IMR-90 (cell line): ENCODE measurements around the gene TANGO6. TPM values are rescaled to one million over a fixed set of nuclear protein-coding genes. Genes with fewer than 3 reads are reported as not detected.

Source experiments
- ATAC-seq: fragments of 200-7000 bp; cut with Tn5 transposase; 2 replicates; pipeline ENCODE4 v1.9.1; 2020; ENCODE audit warnings: low read depth, mild to moderate bottlenecking, moderate library complexity
- BruUV-seq: library from RNA; stranded (reverse); fragments of 400-500 nt; replicated peaks from 2 replicates; lab custom pipeline; 2021; lab: Mats Ljungman, UMichigan
- CTCF ChIA-PET: fragments of 300-600 bp; formaldehyde crosslinking; extraction: SDS; loops from one replicate; lab custom pipeline; 2021; ENCODE audit warnings: antibody characterized with exemption; lab: Yijun Ruan, JAX
- POLR2A ChIA-PET: fragments of 300-600 bp; sonication (Branson Sonifier 250); formaldehyde crosslinking; loops from one replicate; lab custom pipeline; 2022; ENCODE audit warnings: antibody characterized with exemption; ENCODE audit not compliant: unreplicated experiment; lab: Charles Lee
- DNase-seq: peaks from one replicate; pipeline ENCODE4 v3.0.0; 2013
- H2AFZ ChIP-seq: replicated peaks from 2 replicates; pipeline ENCODE3; 2013; ENCODE audit warnings: low read length, mild to moderate bottlenecking; ENCODE audit not compliant: poor library complexity
- H2AK5ac ChIP-seq: 2 replicates; pipeline ENCODE4 v1.6.1; 2013; ENCODE audit warnings: low read depth, low read length, inconsistent platforms
- H2AK9ac ChIP-seq: replicated peaks from 2 replicates; pipeline ENCODE3; 2013; ENCODE audit warnings: mild to moderate bottlenecking, low read depth, low read length, moderate library complexity; ENCODE audit not compliant: poor library complexity
- H2BK120ac ChIP-seq: 2 replicates; pipeline ENCODE4 v1.6.1; 2013; ENCODE audit warnings: low read depth, low read length, inconsistent platforms
- H2BK15ac ChIP-seq: 3 replicates; pipeline ENCODE4 v1.6.1; 2013; ENCODE audit warnings: low read depth, low read length, inconsistent platforms
- H2BK20ac ChIP-seq: 2 replicates; pipeline ENCODE4 v1.6.1; 2013; ENCODE audit warnings: low read depth, mild to moderate bottlenecking, inconsistent platforms, low read length, moderate library complexity
- H2BK5ac ChIP-seq: 2 replicates; pipeline ENCODE4 v1.6.1; 2013; ENCODE audit warnings: mild to moderate bottlenecking, low read depth, low read length, inconsistent platforms; ENCODE audit not compliant: poor library complexity, severe bottlenecking
- H3K14ac ChIP-seq: replicated peaks from 2 replicates; pipeline ENCODE4 v1.6.1; 2013; ENCODE audit warnings: low read depth, low read length, inconsistent platforms
- H3K18ac ChIP-seq: 2 replicates; pipeline ENCODE4 v1.6.1; 2013; ENCODE audit warnings: low read depth, low read length, control low read depth
- H3K23ac ChIP-seq: 2 replicates; pipeline ENCODE4 v1.6.1; 2013; ENCODE audit warnings: low read depth, low read length, inconsistent platforms
- H3K27ac ChIP-seq: 2 replicates; pipeline ENCODE4 v1.5.1; 2013; ENCODE audit warnings: mild to moderate bottlenecking, control low read depth, low read length; ENCODE audit not compliant: insufficient read depth
- H3K27me3 ChIP-seq: 2 replicates; pipeline ENCODE4 v1.6.1; 2013; ENCODE audit warnings: low read length; ENCODE audit not compliant: control insufficient read depth, insufficient read depth
- H3K36me3 ChIP-seq: 2 replicates; pipeline ENCODE4 v1.6.1; 2013; ENCODE audit warnings: low read length, mixed read lengths; ENCODE audit not compliant: control insufficient read depth, insufficient read depth
- H3K4ac ChIP-seq: 2 replicates; pipeline ENCODE4 v1.6.1; 2013; ENCODE audit warnings: low read depth, low read length, inconsistent platforms
- H3K4me1 ChIP-seq: 2 replicates; pipeline ENCODE4 v1.6.1; 2013; ENCODE audit warnings: low read length, mixed read lengths; ENCODE audit not compliant: control insufficient read depth, insufficient read depth
- H3K4me2 ChIP-seq: 2 replicates; pipeline ENCODE4 v1.6.1; 2013; ENCODE audit warnings: low read depth, mild to moderate bottlenecking, control low read depth, low read length, moderate library complexity
- H3K4me3 ChIP-seq: 2 replicates; pipeline ENCODE4 v1.5.1; 2013; ENCODE audit warnings: low read depth, mild to moderate bottlenecking, control low read depth, low read length, moderate library complexity; ENCODE audit not compliant: insufficient read depth
- H3K56ac ChIP-seq: 2 replicates; pipeline ENCODE4 v1.6.1; 2013; ENCODE audit warnings: low read length, inconsistent platforms; ENCODE audit not compliant: insufficient read depth; ENCODE audit errors: extremely low read depth
- H3K79me1 ChIP-seq, 2 experiments: 2 replicates each; pipeline ENCODE4 v1.6.1; 2013; ENCODE audit warnings: low read length in 2 of 2, inconsistent platforms in 1 of 2, low read depth in 1 of 2
- H3K9ac ChIP-seq: 2 replicates; pipeline ENCODE4 v1.6.1; 2013; ENCODE audit warnings: low read depth, low read length, control low read depth
- H3K9me1 ChIP-seq: 2 replicates; pipeline ENCODE4 v1.6.1; 2013; ENCODE audit warnings: low read length, inconsistent platforms; ENCODE audit not compliant: insufficient read depth
- H3K9me3 ChIP-seq: 2 replicates; pipeline ENCODE4 v1.6.1; 2013; ENCODE audit warnings: low read length; ENCODE audit not compliant: control insufficient read depth, insufficient read depth
- H4K20me1 ChIP-seq: 2 replicates; pipeline ENCODE4 v1.6.1; 2013; ENCODE audit warnings: low read length, inconsistent platforms; ENCODE audit not compliant: insufficient read depth
- H4K5ac ChIP-seq: 2 replicates; pipeline ENCODE4 v1.6.1; 2013; ENCODE audit warnings: mild to moderate bottlenecking, low read depth, low read length, control low read depth
- H4K8ac ChIP-seq, 2 experiments: 2 replicates each; pipeline ENCODE4 v1.6.1; 2013; ENCODE audit warnings: low read depth in 2 of 2, low read length in 2 of 2, control low read depth in 1 of 2, inconsistent platforms in 1 of 2
- H4K91ac ChIP-seq: 2 replicates; pipeline ENCODE4 v1.6.1; 2013; ENCODE audit warnings: low read depth, low read length, inconsistent platforms; ENCODE audit not compliant: insufficient read depth
- BHLHE40 ChIP-seq: fragments of 150-350 bp; IDR thresholded peaks from 2 replicates; pipeline ENCODE4 v1.6.1; 2016; ENCODE audit warnings: mild to moderate bottlenecking, low read depth, low read length
- CEBPB ChIP-seq: IDR thresholded peaks from 2 replicates; pipeline ENCODE4 v1.6.1; 2012; ENCODE audit warnings: low read depth, low read length, improper control_type of control experiment
- CHD1 ChIP-seq: IDR thresholded peaks from 2 replicates; pipeline ENCODE4 v1.6.1; 2012; ENCODE audit warnings: low read depth, low read length, improper control_type of control experiment
- FOS ChIP-seq: fragments of 150-350 bp; IDR thresholded peaks from 2 replicates; pipeline ENCODE4 v1.6.1; 2016; ENCODE audit warnings: low read depth, low read length
- MAFK ChIP-seq: IDR thresholded peaks from 2 replicates; pipeline ENCODE4 v1.6.1; 2012; ENCODE audit warnings: low read depth, low read length, improper control_type of control experiment
- MAZ ChIP-seq: IDR thresholded peaks from 2 replicates; pipeline ENCODE4 v1.6.1; 2012; ENCODE audit warnings: low read depth, mild to moderate bottlenecking, low read length, improper control_type of control experiment, moderate library complexity, borderline replicate concordance
- MXI1 ChIP-seq: IDR thresholded peaks from 2 replicates; pipeline ENCODE4 v1.6.1; 2012; ENCODE audit warnings: low read depth, mild to moderate bottlenecking, low read length, moderate library complexity, borderline replicate concordance
- NFE2L2 ChIP-seq: fragments of 150-350 bp; IDR thresholded peaks from 2 replicates; pipeline ENCODE4 v1.6.1; 2016; ENCODE audit warnings: low read depth, mild to moderate bottlenecking, low read length
- POLR2A ChIP-seq: IDR thresholded peaks from 2 replicates; pipeline ENCODE4 v1.6.1; 2012; ENCODE audit warnings: mild to moderate bottlenecking, low read depth, low read length
- RAD21 ChIP-seq: IDR thresholded peaks from 2 replicates; pipeline ENCODE4 v1.6.1; 2012; ENCODE audit warnings: low read length, improper control_type of control experiment
- RCOR1 ChIP-seq: IDR thresholded peaks from 2 replicates; pipeline ENCODE4 v1.6.1; 2012; ENCODE audit warnings: mild to moderate bottlenecking, low read length, improper control_type of control experiment; ENCODE audit not compliant: insufficient replicate concordance
- RFX5 ChIP-seq: IDR thresholded peaks from 2 replicates; pipeline ENCODE4 v1.8.0; 2012; ENCODE audit warnings: low read depth, mild to moderate bottlenecking, low read length, moderate library complexity
- SMC3 ChIP-seq: fragments of 150-350 bp; IDR thresholded peaks from 2 replicates; pipeline ENCODE4 v1.6.1; 2016; ENCODE audit warnings: low read depth, mild to moderate bottlenecking, antibody characterized with exemption, low read length, moderate library complexity
- WGBS, 2 experiments: methylation state at CpG; one replicate each; pipeline versions ENCODE4 v1.1.5 to v1.1.7; 2013; ENCODE audit warnings: missing lambda C conversion rate in 2 of 2; ENCODE audit not compliant: insufficient read length in 1 of 2; ENCODE audit errors: extremely low coverage in 2 of 2; 5-methylcytosine and 5-hydroxymethylcytosine counted together
- dilution Hi-C: fragments of 300-500 bp; cut with HindIII; formaldehyde crosslinking; loops from one replicate; pipeline ENCODE4 v1.14.3; 2018; ENCODE audit warnings: low sequenced_read_pairs; ENCODE audit not compliant: unreplicated experiment
- in situ Hi-C: fragments of 300-500 bp; cut with MboI; formaldehyde crosslinking; loops from 3 replicates; pipeline ENCODE4 v1.14.3; 2019; ENCODE audit warnings: low sequenced_read_pairs, inconsistent platforms, mixed read lengths
- intact Hi-C: fragments of 100-400 bp; cut with micrococcal nuclease; formaldehyde crosslinking; loops from 2 replicates; pipeline ENCODE4 v1.10.0; 2022
- polyA plus RNA-seq, 3 experiments: library from polyadenylated mRNA; depleted of rRNA; stranded (reverse); fragments of >200 nt; gene quantifications; 2 replicates each; pipeline ENCODE4 v1.2.3, GENCODE V29; 2012; ENCODE audit warnings: low replicate concordance in 1 of 3
- total RNA-seq: library from RNA; depleted of rRNA; stranded (reverse); fragments of >200 nt; gene quantifications from 2 replicates; pipeline ENCODE4 v1.2.3, GENCODE V29; 2012
- TF ChIP-seq, protein P1 (sequence below): conservative IDR thresholded peaks from 2 replicates; pipeline ENCODE4 v1.5.1; 2012; ENCODE audit warnings: mild to moderate bottlenecking, low read depth, low read length, improper control_type of control experiment
- TF ChIP-seq, protein P2 (sequence below): fragments of 150-350 bp; IDR thresholded peaks from 2 replicates; pipeline ENCODE4 v1.6.1; 2017; ENCODE audit warnings: mild to moderate bottlenecking, antibody characterized with exemption, low read length, low read depth
- TF ChIP-seq, protein P3 (sequence below): fragments of 150-350 bp; IDR thresholded peaks from 2 replicates; pipeline ENCODE4 v1.6.1; 2016; ENCODE audit warnings: low read depth, mild to moderate bottlenecking, low read length, moderate library complexity, borderline replicate concordance

TANGO6 gene
- total and polyA plus RNA-seq, 2 of the 4 experiments (the other 2 are of a cell fraction) = 6.7 to 22.4 TPM

DNA sequence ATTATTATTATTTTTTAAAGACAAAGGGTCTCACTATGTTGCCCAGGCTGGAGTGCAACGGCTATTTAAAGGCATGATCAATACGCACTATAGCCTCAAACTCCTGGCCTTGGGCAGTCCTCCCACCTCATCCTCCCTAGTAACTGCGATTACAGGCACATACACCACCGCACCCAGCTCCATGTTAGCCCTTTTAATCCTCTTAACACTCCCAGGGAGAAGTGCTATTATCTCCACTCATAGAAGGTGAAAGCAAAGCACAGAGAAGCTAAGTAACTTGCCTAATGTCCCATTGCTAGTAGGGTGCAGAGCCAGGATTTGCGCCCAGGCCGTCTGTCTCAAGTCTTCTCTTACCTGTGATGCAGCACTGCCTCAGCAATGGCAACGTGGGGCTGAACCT lies 267.1 kb downstream of the TANGO6 start:
- BruUV-seq = no TSS peak
- in situ Hi-C loops = loop anchor here (10.0 kb wide), 2 partner anchors 136 to 406 kb away; no protein-coding TSS in a partner anchor

More for the DNA sequence above, 267.1 kb downstream of the TANGO6 start:
- Histone ChIP-seq H4K5ac (no peak overlapping the region), H3K79me1 (peaks cover 0 to 30% of the 10 kb centered on the region in 2 experiments; a peak in 2 of 4 replicates), H3K9me3 (no peaks in the 10 kb centered on the region), H3K4ac (no peak overlapping the region), H2BK120ac (no peak overlapping the region), H3K4me1 (peaks cover 2% of the 10 kb centered on the region; the same call in 1 of the 2 replicates), H3K18ac (no peak overlapping the region), H2AK5ac (no peak overlapping the region), H3K9me1 (peaks cover 5% of the 10 kb centered on the region; the same call in 1 of the 2 replicates), H3K14ac (no peak overlapping the region), H3K36me3 (peaks cover 22% of the 10 kb centered on the region), H2AK9ac (no peak overlapping the region), H2BK20ac (no peak overlapping the region), H2BK15ac (no peak overlapping the region), H3K4me2 (no peak overlapping the region), H4K20me1 (peaks cover 32% of the 10 kb centered on the region), H2AFZ (no peak overlapping the region), H3K23ac (no peak overlapping the region), H2BK5ac (no peak overlapping the region), H4K8ac (no peak overlapping the region), H3K4me3 (no peak overlapping the region), H3K56ac (no peak overlapping the region), H3K27me3 (no peaks in the 10 kb centered on the region), H3K27ac (no peak overlapping the region), H4K91ac (no peak overlapping the region), H3K9ac (no peak overlapping the region)
- CTCF ChIA-PET = no interaction called here
- 100% methylated on average over 2 of the region's 7 CpGs; no CpG with 5 or more reads in 1 of the 2 experiments for WGBS, 2 experiments
- intact Hi-C loops = no loop called here
- ATAC-seq (no peak), DNase-seq (no peak)
- POLR2A ChIA-PET = no interaction called here
- TF ChIP-seq MAZ (no peak), NFE2L2 (no peak), MAFK (no peak), FOS (no peak), SMC3 (no peak), MXI1 (no peak), CHD1 (no peak), POLR2A (no peak), RAD21 (no peak), CEBPB (no peak), RFX5 (no peak), RCOR1 (no peak), BHLHE40 (no peak)
- TF ChIP-seq, protein P1, sequence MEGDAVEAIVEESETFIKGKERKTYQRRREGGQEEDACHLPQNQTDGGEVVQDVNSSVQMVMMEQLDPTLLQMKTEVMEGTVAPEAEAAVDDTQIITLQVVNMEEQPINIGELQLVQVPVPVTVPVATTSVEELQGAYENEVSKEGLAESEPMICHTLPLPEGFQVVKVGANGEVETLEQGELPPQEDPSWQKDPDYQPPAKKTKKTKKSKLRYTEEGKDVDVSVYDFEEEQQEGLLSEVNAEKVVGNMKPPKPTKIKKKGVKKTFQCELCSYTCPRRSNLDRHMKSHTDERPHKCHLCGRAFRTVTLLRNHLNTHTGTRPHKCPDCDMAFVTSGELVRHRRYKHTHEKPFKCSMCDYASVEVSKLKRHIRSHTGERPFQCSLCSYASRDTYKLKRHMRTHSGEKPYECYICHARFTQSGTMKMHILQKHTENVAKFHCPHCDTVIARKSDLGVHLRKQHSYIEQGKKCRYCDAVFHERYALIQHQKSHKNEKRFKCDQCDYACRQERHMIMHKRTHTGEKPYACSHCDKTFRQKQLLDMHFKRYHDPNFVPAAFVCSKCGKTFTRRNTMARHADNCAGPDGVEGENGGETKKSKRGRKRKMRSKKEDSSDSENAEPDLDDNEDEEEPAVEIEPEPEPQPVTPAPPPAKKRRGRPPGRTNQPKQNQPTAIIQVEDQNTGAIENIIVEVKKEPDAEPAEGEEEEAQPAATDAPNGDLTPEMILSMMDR = no peak
- TF ChIP-seq, protein P2, sequence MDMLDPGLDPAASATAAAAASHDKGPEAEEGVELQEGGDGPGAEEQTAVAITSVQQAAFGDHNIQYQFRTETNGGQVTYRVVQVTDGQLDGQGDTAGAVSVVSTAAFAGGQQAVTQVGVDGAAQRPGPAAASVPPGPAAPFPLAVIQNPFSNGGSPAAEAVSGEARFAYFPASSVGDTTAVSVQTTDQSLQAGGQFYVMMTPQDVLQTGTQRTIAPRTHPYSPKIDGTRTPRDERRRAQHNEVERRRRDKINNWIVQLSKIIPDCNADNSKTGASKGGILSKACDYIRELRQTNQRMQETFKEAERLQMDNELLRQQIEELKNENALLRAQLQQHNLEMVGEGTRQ = no peak
- TF ChIP-seq, protein P3, sequence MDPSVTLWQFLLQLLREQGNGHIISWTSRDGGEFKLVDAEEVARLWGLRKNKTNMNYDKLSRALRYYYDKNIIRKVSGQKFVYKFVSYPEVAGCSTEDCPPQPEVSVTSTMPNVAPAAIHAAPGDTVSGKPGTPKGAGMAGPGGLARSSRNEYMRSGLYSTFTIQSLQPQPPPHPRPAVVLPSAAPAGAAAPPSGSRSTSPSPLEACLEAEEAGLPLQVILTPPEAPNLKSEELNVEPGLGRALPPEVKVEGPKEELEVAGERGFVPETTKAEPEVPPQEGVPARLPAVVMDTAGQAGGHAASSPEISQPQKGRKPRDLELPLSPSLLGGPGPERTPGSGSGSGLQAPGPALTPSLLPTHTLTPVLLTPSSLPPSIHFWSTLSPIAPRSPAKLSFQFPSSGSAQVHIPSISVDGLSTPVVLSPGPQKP = no peak
- dilution Hi-C loops = no loop called here
